Activated CD8-positive, alpha-beta T cell treated with anti-CD3 and anti-CD28 coated beads for 36 hours (primary cell): ENCODE data around the gene CES2. TPM values are rescaled to one million over a fixed set of nuclear protein-coding genes. Genes with fewer than 3 reads are reported as not detected.
A peak's percentile ranks its signal among the peaks of the same experiment; 100 is the strongest.

Experiments
- ATAC-seq: fragments of 200-7000 bp; cut with Tn5 transposase; one replicate; pipeline ENCODE4 v1.10.0; 2021; ENCODE audit warnings: mild to moderate bottlenecking, moderate library complexity
- CTCF ChIA-PET: fragments of 350-600 bp; sonication (Branson Sonifier 250); formaldehyde crosslinking; loops from one replicate; lab custom pipeline; 2021; ENCODE audit warnings: antibody characterized with exemption; lab: Charles Lee
- POLR2A ChIA-PET: fragments of 350-600 bp; sonication (Branson Sonifier 250); formaldehyde crosslinking; loops from one replicate; lab custom pipeline; 2021; ENCODE audit warnings: antibody characterized with exemption; lab: Charles Lee
- DNase-seq: peaks from one replicate; pipeline ENCODE4 v3.0.0-alpha.2; 2020
- H3K27ac Mint-ChIP-seq: one replicate; pipeline ENCODE4 v1.8.0; 2021; ENCODE audit warnings: mild to moderate bottlenecking, mixed read lengths
- H3K27me3 Mint-ChIP-seq: one replicate; pipeline ENCODE4 v1.8.0; 2021; ENCODE audit warnings: mixed read lengths
- H3K36me3 Mint-ChIP-seq: one replicate; pipeline ENCODE4 v1.8.0; 2021; ENCODE audit warnings: low read depth, mixed read lengths
- H3K4me1 Mint-ChIP-seq: one replicate; pipeline ENCODE4 v1.8.0; 2021; ENCODE audit warnings: low read depth, mixed read lengths
- H3K4me3 Mint-ChIP-seq: one replicate; pipeline ENCODE4 v1.8.0; 2021; ENCODE audit warnings: mild to moderate bottlenecking, moderate library complexity, mixed read lengths
- H3K9me3 Mint-ChIP-seq: one replicate; pipeline ENCODE4 v1.8.0; 2021; ENCODE audit warnings: mixed read lengths
- CTCF ChIP-seq: fragments of 200-600 bp; IDR thresholded peaks from one replicate; pipeline ENCODE4 v1.8.0; 2022; ENCODE audit warnings: antibody characterized with exemption, mild to moderate bottlenecking
- intact Hi-C: fragments of 100-400 bp; cut with micrococcal nuclease; formaldehyde crosslinking; loops from one replicate; pipeline ENCODE4 v1.10.0; 2022
- total RNA-seq, 2 experiments: library from RNA; stranded (reverse); gene quantifications; one replicate each; pipeline ENCODE4 v1.2.3, GENCODE V29; 2021

Gene CES2
- total RNA-seq, 2 experiments from 2014 or later = 24.7 to 24.9 TPM

GRCh38 chr16:66923866-66924265 lies 11.4 kb upstream of the CES2 start:
- no peak for TF ChIP-seq CTCF
- no peaks in the 10 kb centered on the region for H3K36me3 Mint-ChIP-seq
- no peak overlapping the region for H3K4me3 Mint-ChIP-seq
- H3K9me3 Mint-ChIP-seq = no peaks in the 10 kb centered on the region
- peaks cover 12% of the 10 kb centered on the region for H3K4me1 Mint-ChIP-seq
- peaks cover 35% of the 10 kb centered on the region for H3K27me3 Mint-ChIP-seq
- ATAC-seq = no peak
- DNase-seq = no peak
- ChIA-PET POLR2A (no interaction called here), CTCF (interaction anchor here (1.3 to 7.6 kb wide), 2 partner anchors 29 to 93 kb away, joined by 3 to 54 read pairs; partner anchors contain the start of gene NAE1)
- intact Hi-C loops = no loop called here
- no peak overlapping the region for H3K27ac Mint-ChIP-seq

- DNase-seq (peak; percentile 53), ATAC-seq (peak; percentile 75)
- Mint-ChIP-seq H3K27me3 (peaks cover 35% of the 10 kb centered on the region), H3K4me1 (peaks cover 12% of the 10 kb centered on the region), H3K36me3 (no peaks in the 10 kb centered on the region), H3K9me3 (no peaks in the 10 kb centered on the region), H3K27ac (no peak overlapping the region), H3K4me3 (peak overlapping the region; percentile 44)
- ChIA-PET CTCF (interaction anchor here (1.0 to 7.6 kb wide), 2 partner anchors 9 to 30 kb away, joined by 4 to 54 read pairs; no protein-coding TSS in a partner anchor), POLR2A (interaction anchor here (1.0 kb wide), 1 partner anchor 12 kb away, joined by 3 read pairs; no protein-coding TSS in a partner anchor)
- intact Hi-C loops = no loop called here
- TF ChIP-seq CTCF = peak; percentile 63
These were observed 10.6 kb upstream of the CES2 start for GRCh38 chr16:66924527-66925321.

- intact Hi-C loops = no loop called here
- Mint-ChIP-seq H3K4me3 (peak within 1 kb of the TSS; percentile 44), H3K36me3 (no peaks in the 10 kb centered on the region), H3K27me3 (peaks cover 35% of the 10 kb centered on the region), H3K27ac (no peak within 1 kb of the TSS), H3K4me1 (peaks cover 12% of the 10 kb centered on the region), H3K9me3 (no peaks in the 10 kb centered on the region)
- ChIA-PET CTCF (interaction anchor here (0.9 to 7.6 kb wide), 7 partner anchors 8 to 99 kb away, joined by 3 to 54 read pairs (median 3); partner anchors contain the start of gene NAE1), POLR2A (interaction anchor here (0.9 to 1.3 kb wide), 4 partner anchors 13 to 45 kb away, joined by 3 to 4 read pairs (median 3); partner anchors contain the start of gene PDP2)
- DNase-seq (no peak), ATAC-seq (no peak)
- no peak for TF ChIP-seq CTCF
These were observed 9.9 kb upstream of the CES2 start, which contains the start of gene RRAD for GRCh38 chr16:66925322-66925840. RRAD (minus strand) TSS chr16:66925535; CDS start chr16:66925179, 356 bp downstream.

- Mint-ChIP-seq H3K4me3 (no peak overlapping the region), H3K27ac (no peak overlapping the region), H3K36me3 (no peaks in the 10 kb centered on the region), H3K9me3 (no peaks in the 10 kb centered on the region), H3K27me3 (peaks cover 33% of the 10 kb centered on the region), H3K4me1 (peaks cover 12% of the 10 kb centered on the region)
- DNase-seq (no peak), ATAC-seq (no peak)
- no peak for TF ChIP-seq CTCF
- CTCF ChIA-PET = interaction anchor here (0.9 to 7.6 kb wide), 8 partner anchors 13 to 100 kb away, joined by 3 to 54 read pairs (median 3); partner anchors contain the start of gene NAE1
- intact Hi-C loops = no loop called here
- POLR2A ChIA-PET = interaction anchor here (0.9 to 1.3 kb wide), 4 partner anchors 14 to 46 kb away, joined by 3 to 4 read pairs (median 3); partner anchors contain the start of gene PDP2
These were observed 9.0 kb upstream of the CES2 start for GRCh38 chr16:66926171-66926947.
